ENCODE results near the gene GALP. TPM values are rescaled to one million over a fixed set of nuclear protein-coding genes. Genes with fewer than 3 reads are reported as not detected.

Gene GALP
- total and polyA plus RNA-seq, 5 donors from 2014 or later, result not detected

DNA sequence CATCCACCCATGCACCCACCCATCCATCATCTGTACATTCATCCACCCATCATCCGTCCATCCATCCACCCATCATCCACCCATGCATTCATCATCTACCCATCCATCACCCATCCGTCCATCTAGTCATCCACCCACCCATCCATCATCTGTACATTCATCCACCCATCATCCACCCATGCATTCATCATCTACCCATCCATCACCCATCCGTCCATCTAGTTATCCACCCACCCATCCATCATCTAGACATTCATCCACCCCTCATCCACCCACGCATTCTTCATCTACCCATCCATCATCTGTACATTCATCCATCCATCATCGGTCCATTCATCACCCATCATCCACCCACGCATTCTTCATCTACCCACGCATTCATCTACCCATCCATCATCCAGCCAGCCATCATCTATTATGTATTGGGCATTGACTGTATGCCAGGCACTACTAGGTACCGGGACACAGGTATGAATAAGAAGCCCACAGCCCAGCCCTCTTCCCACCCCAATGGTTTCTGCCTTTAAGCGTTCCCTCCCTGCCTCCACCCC, 16.7 kb upstream of the GALP start:
- Mint-ChIP-seq H3K27me3 (no peaks in the 10 kb centered on the region), H3K9me3 (peaks cover 0 to 6% (median 0%) of the 10 kb centered on the region in 7 donors), H3K36me3 (peaks cover 27% of the 10 kb centered on the region), H3K4me1 (peaks cover 0 to 2% (median 0%) of the 10 kb centered on the region in 4 donors), H3K27ac (peak overlapping the region in 2 of 3 donors; percentile 15 to 46), H3K4me3 (no peak overlapping the region)
- H3K27ac ChIP-seq (ENCODE audit: insufficient read depth, low read length, poor library complexity, severe bottlenecking), result no peak overlapping the region
- H3K27me3 ChIP-seq (ENCODE audit: control insufficient read depth, insufficient read depth, low read length), result no peaks in the 10 kb centered on the region
- DNase-seq (no peak), ATAC-seq (ENCODE audit: low read depth in 2 of 2) (no peak)
- peaks cover 20% of the 10 kb centered on the region for H3K36me3 ChIP-seq (ENCODE audit: control insufficient read depth, insufficient read depth, low read length)
- H3K4me1 ChIP-seq (ENCODE audit: control insufficient read depth, insufficient read depth, low read length, poor library complexity, severe bottlenecking), result no peaks in the 10 kb centered on the region
- H3K4me3 ChIP-seq (ENCODE audit: low read depth, low read length), result no peak overlapping the region
- H3K9me3 ChIP-seq (ENCODE audit: control insufficient read depth in 2 of 2, low read length in 2 of 2), result no peaks in the 10 kb centered on the region

DNA sequence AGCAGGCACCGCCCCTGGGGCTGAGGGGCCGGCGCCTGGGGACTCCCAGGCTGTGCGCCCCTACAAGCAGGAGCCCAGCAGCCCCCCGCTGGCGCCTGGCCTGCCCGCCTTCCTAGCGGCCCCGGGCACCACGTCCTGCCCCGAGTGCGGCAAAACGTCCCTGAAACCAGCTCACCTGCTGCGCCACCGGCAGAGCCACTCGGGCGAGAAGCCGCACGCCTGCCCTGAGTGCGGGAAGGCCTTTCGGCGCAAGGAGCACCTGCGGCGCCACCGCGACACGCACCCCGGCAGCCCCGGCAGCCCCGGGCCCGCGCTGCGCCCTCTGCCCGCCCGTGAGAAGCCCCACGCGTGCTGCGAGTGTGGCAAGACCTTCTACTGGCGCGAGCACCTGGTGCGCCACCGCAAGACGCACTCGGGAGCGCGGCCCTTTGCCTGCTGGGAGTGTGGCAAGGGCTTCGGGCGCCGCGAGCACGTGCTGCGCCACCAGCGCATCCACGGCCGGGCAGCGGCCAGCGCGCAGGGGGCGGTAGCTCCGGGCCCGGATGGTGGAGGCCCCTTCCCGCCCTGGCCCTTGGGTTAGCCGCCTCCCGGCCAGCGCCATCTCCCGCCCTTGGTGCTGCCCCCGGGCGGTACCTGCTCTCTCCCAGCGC, 16.1 kb upstream of the GALP start:
- DNase-seq (no peak), ATAC-seq (ENCODE audit: low read depth in 2 of 2) (no peak)
- Mint-ChIP-seq H3K9me3 (peaks cover 0 to 6% (median 0%) of the 10 kb centered on the region in 7 donors), H3K27me3 (peaks cover 4% of the 10 kb centered on the region), H3K4me1 (peaks cover 0 to 2% (median 0%) of the 10 kb centered on the region in 4 donors), H3K36me3 (peaks cover 26% of the 10 kb centered on the region), H3K4me3 (no peak overlapping the region), H3K27ac (no peak overlapping the region)
- Histone ChIP-seq H3K27me3 (ENCODE audit: control insufficient read depth, insufficient read depth, low read length) (no peaks in the 10 kb centered on the region), H3K27ac (ENCODE audit: insufficient read depth, low read length, poor library complexity, severe bottlenecking) (no peak overlapping the region), H3K4me1 (ENCODE audit: control insufficient read depth, insufficient read depth, low read length, poor library complexity, severe bottlenecking) (no peaks in the 10 kb centered on the region), H3K4me3 (ENCODE audit: low read depth, low read length) (no peak overlapping the region), H3K36me3 (ENCODE audit: control insufficient read depth, insufficient read depth, low read length) (peaks cover 20% of the 10 kb centered on the region), H3K9me3 (ENCODE audit: control insufficient read depth in 2 of 2, low read length in 2 of 2) (no peaks in the 10 kb centered on the region)

DNA sequence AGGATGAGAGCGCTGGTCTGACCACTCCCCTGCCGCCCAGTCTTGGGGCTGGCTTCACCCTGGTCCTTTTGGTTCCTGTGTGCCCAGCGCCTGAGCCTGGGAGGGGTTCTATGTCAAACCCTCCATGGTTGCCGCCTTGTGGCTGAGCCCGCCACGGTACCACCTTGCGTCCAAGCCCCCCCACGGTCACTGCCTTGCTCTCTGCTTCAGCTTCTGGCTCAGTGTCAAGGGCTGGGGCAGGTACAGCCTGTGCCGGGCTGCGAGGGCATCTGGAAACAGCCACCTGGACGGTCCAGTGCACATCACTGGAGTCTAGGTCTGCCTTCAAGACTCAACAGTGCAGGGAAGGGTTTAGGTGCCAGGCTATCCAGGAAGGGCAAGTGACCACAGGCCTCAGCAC, 14.3 kb upstream of the GALP start:
- Mint-ChIP-seq H3K4me3 (peak overlapping the region in 1 of 4 donors; percentile 10), H3K9me3 (peaks cover 0 to 6% (median 0%) of the 10 kb centered on the region in 7 donors), H3K36me3 (peaks cover 17% of the 10 kb centered on the region), H3K4me1 (no peaks in the 10 kb centered on the region), H3K27me3 (peaks cover 4% of the 10 kb centered on the region), H3K27ac (no peak overlapping the region)
- H3K27ac ChIP-seq (ENCODE audit: insufficient read depth, low read length, poor library complexity, severe bottlenecking), result no peak overlapping the region
- no peaks in the 10 kb centered on the region for H3K9me3 ChIP-seq (ENCODE audit: control insufficient read depth in 2 of 2, low read length in 2 of 2)
- no peak overlapping the region for H3K4me3 ChIP-seq (ENCODE audit: low read depth, low read length)
- no peaks in the 10 kb centered on the region for H3K27me3 ChIP-seq (ENCODE audit: control insufficient read depth, insufficient read depth, low read length)
- DNase-seq, result no peak
- H3K4me1 ChIP-seq (ENCODE audit: control insufficient read depth, insufficient read depth, low read length, poor library complexity, severe bottlenecking), result no peaks in the 10 kb centered on the region
- peaks cover 3% of the 10 kb centered on the region for H3K36me3 ChIP-seq (ENCODE audit: control insufficient read depth, insufficient read depth, low read length)
- ATAC-seq (ENCODE audit: low read depth in 2 of 2), result no peak

DNA sequence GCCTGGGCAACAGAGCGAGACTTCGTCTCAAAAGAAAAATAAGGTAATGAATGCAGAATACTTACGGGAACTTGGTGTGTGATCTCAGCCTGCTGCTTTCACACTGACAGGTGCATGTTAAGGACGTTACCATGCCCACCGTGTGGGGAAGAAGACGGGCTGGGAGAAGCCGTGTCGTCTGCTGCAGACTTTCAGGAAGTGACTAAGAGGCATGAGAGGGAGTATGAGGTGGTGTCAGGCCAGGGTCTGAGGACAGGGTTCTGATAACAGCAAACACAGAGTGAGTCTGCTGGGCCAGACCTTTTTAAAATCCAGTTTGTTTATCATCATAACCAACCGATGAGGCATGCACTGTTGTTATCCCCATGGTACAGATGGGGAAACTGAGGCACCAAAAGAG, 13.6 kb upstream of the GALP start:
- Mint-ChIP-seq H3K27ac (no peak overlapping the region), H3K9me3 (peaks cover 0 to 6% (median 0%) of the 10 kb centered on the region in 7 donors), H3K36me3 (peaks cover 17% of the 10 kb centered on the region), H3K4me1 (no peaks in the 10 kb centered on the region), H3K4me3 (no peak overlapping the region), H3K27me3 (peaks cover 4% of the 10 kb centered on the region)
- no peak overlapping the region for H3K27ac ChIP-seq (ENCODE audit: insufficient read depth, low read length, poor library complexity, severe bottlenecking)
- ATAC-seq (ENCODE audit: low read depth in 2 of 2), result peak; percentile 28 to 29
- no peaks in the 10 kb centered on the region for H3K9me3 ChIP-seq (ENCODE audit: control insufficient read depth in 2 of 2, low read length in 2 of 2)
- no peak for DNase-seq
- H3K4me3 ChIP-seq (ENCODE audit: low read depth, low read length), result no peak overlapping the region
- no peaks in the 10 kb centered on the region for H3K4me1 ChIP-seq (ENCODE audit: control insufficient read depth, insufficient read depth, low read length, poor library complexity, severe bottlenecking)
- H3K27me3 ChIP-seq (ENCODE audit: control insufficient read depth, insufficient read depth, low read length), result no peaks in the 10 kb centered on the region
- H3K36me3 ChIP-seq (ENCODE audit: control insufficient read depth, insufficient read depth, low read length), result peaks cover 3% of the 10 kb centered on the region

DNA sequence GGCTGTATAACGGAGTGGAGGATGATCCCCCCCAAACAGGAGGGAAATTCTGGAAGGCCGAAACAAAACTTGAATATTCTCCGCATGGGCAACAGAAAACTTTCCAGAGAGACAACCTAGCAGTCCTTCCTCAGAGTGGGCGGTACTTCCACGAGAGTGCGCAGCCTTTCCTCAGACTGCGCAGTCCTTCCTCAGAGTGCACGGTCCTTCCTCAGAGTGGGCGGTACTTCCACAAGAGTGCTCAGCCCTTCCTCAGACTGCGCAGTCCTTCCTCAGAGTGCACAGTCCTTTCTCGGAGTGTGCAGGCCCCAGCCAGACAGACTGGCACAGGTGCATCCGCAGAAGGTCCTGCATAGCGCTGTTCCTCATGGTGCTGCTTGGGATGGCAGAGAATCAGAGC, 12.7 kb upstream of the GALP start:
- H3K27ac Mint-ChIP-seq, result no peak overlapping the region
- no peaks in the 10 kb centered on the region for H3K4me1 Mint-ChIP-seq
- H3K36me3 Mint-ChIP-seq, result peaks cover 12% of the 10 kb centered on the region

DNA sequence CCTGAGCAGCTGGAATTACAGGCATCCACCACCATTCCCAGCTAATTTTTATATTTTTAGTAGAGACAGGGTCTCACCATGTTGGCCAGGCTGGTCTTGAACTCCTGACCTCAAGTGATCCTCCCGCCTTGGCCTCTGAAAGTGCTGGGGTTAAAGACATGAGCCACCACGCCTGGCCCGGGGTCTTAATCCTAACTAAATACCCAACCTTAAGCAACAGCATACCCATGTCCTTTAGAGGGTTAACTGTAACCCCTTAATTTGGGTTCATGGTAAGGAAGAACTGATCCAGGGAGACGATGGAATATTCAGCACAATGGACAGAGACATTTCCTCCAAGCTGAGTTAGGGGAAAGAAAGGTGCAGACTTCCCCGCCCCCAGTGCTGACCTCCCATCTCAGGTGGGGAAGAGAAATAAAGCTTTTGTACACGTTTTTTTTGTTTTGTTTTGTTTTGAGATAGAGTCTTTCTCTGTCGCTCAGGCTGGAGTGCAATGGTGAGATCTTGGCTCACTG, 8.7 kb upstream of the GALP start:
- DNase-seq (no peak), ATAC-seq (ENCODE audit: low read depth in 2 of 2) (no peak)
- no peaks in the 10 kb centered on the region for H3K4me1 ChIP-seq (ENCODE audit: control insufficient read depth, insufficient read depth, low read length, poor library complexity, severe bottlenecking)
- no peak overlapping the region for H3K4me3 ChIP-seq (ENCODE audit: low read depth, low read length)
- Mint-ChIP-seq H3K9me3 (no peaks in the 10 kb centered on the region), H3K4me1 (no peaks in the 10 kb centered on the region), H3K36me3 (peaks cover 6% of the 10 kb centered on the region), H3K4me3 (no peak overlapping the region), H3K27me3 (peaks cover 4% of the 10 kb centered on the region), H3K27ac (no peak overlapping the region)
- no peaks in the 10 kb centered on the region for H3K27me3 ChIP-seq (ENCODE audit: control insufficient read depth, insufficient read depth, low read length)
- no peaks in the 10 kb centered on the region for H3K36me3 ChIP-seq (ENCODE audit: control insufficient read depth, insufficient read depth, low read length)
- no peak overlapping the region for H3K27ac ChIP-seq (ENCODE audit: insufficient read depth, low read length, poor library complexity, severe bottlenecking)
- H3K9me3 ChIP-seq (ENCODE audit: control insufficient read depth in 2 of 2, low read length in 2 of 2), result no peaks in the 10 kb centered on the region

More for the DNA sequence above, 12.7 kb upstream of the GALP start:
- Histone ChIP-seq H3K4me3 (ENCODE audit: low read depth, low read length) (no peak overlapping the region), H3K27me3 (ENCODE audit: control insufficient read depth, insufficient read depth, low read length) (no peaks in the 10 kb centered on the region), H3K4me1 (ENCODE audit: control insufficient read depth, insufficient read depth, low read length, poor library complexity, severe bottlenecking) (no peaks in the 10 kb centered on the region), H3K36me3 (ENCODE audit: control insufficient read depth, insufficient read depth, low read length) (peaks cover 3% of the 10 kb centered on the region), H3K9me3 (ENCODE audit: control insufficient read depth in 2 of 2, low read length in 2 of 2) (no peaks in the 10 kb centered on the region), H3K27ac (ENCODE audit: insufficient read depth, low read length, poor library complexity, severe bottlenecking) (no peak overlapping the region)
- no peak for ATAC-seq (ENCODE audit: low read depth in 2 of 2)
- no peak overlapping the region for H3K4me3 Mint-ChIP-seq
- H3K9me3 Mint-ChIP-seq, result peaks cover 0 to 6% (median 0%) of the 10 kb centered on the region in 7 donors
- H3K27me3 Mint-ChIP-seq, result peaks cover 4% of the 10 kb centered on the region
- no peak for DNase-seq

DNA sequence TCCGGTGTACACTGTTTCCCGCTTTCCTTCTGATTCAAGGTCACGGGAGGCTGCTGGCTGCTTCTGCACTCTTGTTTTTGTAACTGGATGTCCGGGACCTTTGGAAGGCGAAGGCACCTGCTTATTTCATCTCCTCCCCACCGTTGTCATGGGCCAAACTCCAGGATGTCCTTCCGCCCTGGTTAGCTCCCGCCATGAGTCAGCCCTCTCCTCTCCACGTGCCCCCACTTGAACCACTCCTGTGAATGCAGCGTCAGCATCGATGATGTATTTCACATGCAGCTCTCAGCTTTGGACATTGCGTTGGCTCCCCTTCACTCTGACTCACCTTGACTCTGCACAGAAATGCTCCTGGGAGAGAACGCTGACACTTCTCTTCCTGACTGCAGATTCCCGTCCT, 5.5 kb upstream of the GALP start:
- no peaks in the 10 kb centered on the region for H3K9me3 Mint-ChIP-seq
- Histone ChIP-seq H3K27me3 (ENCODE audit: control insufficient read depth, insufficient read depth, low read length) (no peaks in the 10 kb centered on the region), H3K36me3 (ENCODE audit: control insufficient read depth, insufficient read depth, low read length) (no peaks in the 10 kb centered on the region), H3K4me3 (ENCODE audit: low read depth, low read length) (no peak overlapping the region), H3K9me3 (ENCODE audit: control insufficient read depth in 2 of 2, low read length in 2 of 2) (no peaks in the 10 kb centered on the region), H3K27ac (ENCODE audit: insufficient read depth, low read length, poor library complexity, severe bottlenecking) (no peak overlapping the region), H3K4me1 (ENCODE audit: control insufficient read depth, insufficient read depth, low read length, poor library complexity, severe bottlenecking) (no peaks in the 10 kb centered on the region)
- no peak overlapping the region for H3K4me3 Mint-ChIP-seq
- no peaks in the 10 kb centered on the region for H3K27me3 Mint-ChIP-seq
- H3K4me1 Mint-ChIP-seq, result no peaks in the 10 kb centered on the region
- ATAC-seq (ENCODE audit: low read depth in 2 of 2) (no peak), DNase-seq (no peak)
- H3K27ac Mint-ChIP-seq, result peak overlapping the region in 1 of 3 donors; percentile 42
- H3K36me3 Mint-ChIP-seq, result peaks cover 4% of the 10 kb centered on the region

DNA sequence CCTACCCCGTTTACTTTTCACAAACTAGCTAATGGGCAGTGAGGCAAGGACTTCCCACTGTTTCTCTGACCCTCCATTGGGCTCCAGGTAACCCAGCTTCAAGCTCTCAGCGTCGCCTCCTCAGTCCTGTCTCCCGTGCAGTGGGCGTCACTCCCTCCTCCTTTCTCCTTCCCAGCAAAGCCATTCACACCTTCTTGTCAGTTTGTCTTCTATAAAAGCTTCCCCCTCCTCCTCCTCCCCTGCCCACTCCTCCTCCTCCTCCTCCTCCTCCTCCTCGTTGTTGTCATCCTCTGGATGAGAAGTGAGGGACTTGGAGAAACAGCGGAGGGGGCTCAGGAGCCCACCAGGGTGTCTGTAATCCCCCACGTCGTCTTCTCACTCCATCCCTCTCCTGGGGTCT, 1.7 kb upstream of the GALP start:
- H3K4me3 Mint-ChIP-seq, result no peak overlapping the region
- peaks cover 0 to 2% (median 0%) of the 10 kb centered on the region in 7 donors for H3K9me3 Mint-ChIP-seq
- no peak overlapping the region for H3K27ac ChIP-seq (ENCODE audit: insufficient read depth, low read length, poor library complexity, severe bottlenecking)
- H3K36me3 ChIP-seq (ENCODE audit: control insufficient read depth, insufficient read depth, low read length), result no peaks in the 10 kb centered on the region
- H3K36me3 Mint-ChIP-seq, result peaks cover 4% of the 10 kb centered on the region
- H3K27me3 ChIP-seq (ENCODE audit: control insufficient read depth, insufficient read depth, low read length), result no peaks in the 10 kb centered on the region
- no peak overlapping the region for H3K4me3 ChIP-seq (ENCODE audit: low read depth, low read length)
- H3K27ac Mint-ChIP-seq, result no peak overlapping the region
- H3K4me1 Mint-ChIP-seq, result no peaks in the 10 kb centered on the region
- no peaks in the 10 kb centered on the region for H3K27me3 Mint-ChIP-seq
- DNase-seq (no peak), ATAC-seq (ENCODE audit: low read depth in 2 of 2) (no peak)
- no peaks in the 10 kb centered on the region for H3K9me3 ChIP-seq (ENCODE audit: control insufficient read depth in 2 of 2, low read length in 2 of 2)
- no peaks in the 10 kb centered on the region for H3K4me1 ChIP-seq (ENCODE audit: control insufficient read depth, insufficient read depth, low read length, poor library complexity, severe bottlenecking)

All from CD4-positive, CD25-positive, alpha-beta regulatory T cell (primary cell).